IMR-90 (cell line): Measurements from ENCODE around the gene RORC. TPM values are rescaled to one million over a fixed set of nuclear protein-coding genes. Genes with fewer than 3 reads are reported as not detected.

Experiments used
- ATAC-seq: fragments of 200-7000 bp; cut with Tn5 transposase; 2 replicates; pipeline ENCODE4 v1.9.1; 2020; ENCODE audit warnings: low read depth, mild to moderate bottlenecking, moderate library complexity
- BruUV-seq: library from RNA; stranded (reverse); fragments of 400-500 nt; replicated peaks from 2 replicates; lab custom pipeline; 2021; lab: Mats Ljungman, UMichigan
- CTCF ChIA-PET: fragments of 300-600 bp; formaldehyde crosslinking; extraction: SDS; loops from one replicate; lab custom pipeline; 2021; ENCODE audit warnings: antibody characterized with exemption; lab: Yijun Ruan, JAX
- POLR2A ChIA-PET: fragments of 300-600 bp; sonication (Branson Sonifier 250); formaldehyde crosslinking; loops from one replicate; lab custom pipeline; 2022; ENCODE audit warnings: antibody characterized with exemption; ENCODE audit not compliant: unreplicated experiment; lab: Charles Lee
- DNase-seq: peaks from one replicate; pipeline ENCODE4 v3.0.0; 2013
- H2AFZ ChIP-seq: replicated peaks from 2 replicates; pipeline ENCODE3; 2013; ENCODE audit warnings: low read length, mild to moderate bottlenecking; ENCODE audit not compliant: poor library complexity
- H2AK5ac ChIP-seq: 2 replicates; pipeline ENCODE4 v1.6.1; 2013; ENCODE audit warnings: low read depth, low read length, inconsistent platforms
- H2AK9ac ChIP-seq: replicated peaks from 2 replicates; pipeline ENCODE3; 2013; ENCODE audit warnings: mild to moderate bottlenecking, low read depth, low read length, moderate library complexity; ENCODE audit not compliant: poor library complexity
- H2BK120ac ChIP-seq: 2 replicates; pipeline ENCODE4 v1.6.1; 2013; ENCODE audit warnings: low read depth, low read length, inconsistent platforms
- H2BK15ac ChIP-seq: 3 replicates; pipeline ENCODE4 v1.6.1; 2013; ENCODE audit warnings: low read depth, low read length, inconsistent platforms
- H2BK20ac ChIP-seq: 2 replicates; pipeline ENCODE4 v1.6.1; 2013; ENCODE audit warnings: low read depth, mild to moderate bottlenecking, inconsistent platforms, low read length, moderate library complexity
- H2BK5ac ChIP-seq: 2 replicates; pipeline ENCODE4 v1.6.1; 2013; ENCODE audit warnings: mild to moderate bottlenecking, low read depth, low read length, inconsistent platforms; ENCODE audit not compliant: poor library complexity, severe bottlenecking
- H3K14ac ChIP-seq: replicated peaks from 2 replicates; pipeline ENCODE4 v1.6.1; 2013; ENCODE audit warnings: low read depth, low read length, inconsistent platforms
- H3K18ac ChIP-seq: 2 replicates; pipeline ENCODE4 v1.6.1; 2013; ENCODE audit warnings: low read depth, low read length, control low read depth
- H3K23ac ChIP-seq: 2 replicates; pipeline ENCODE4 v1.6.1; 2013; ENCODE audit warnings: low read depth, low read length, inconsistent platforms
- H3K27ac ChIP-seq: 2 replicates; pipeline ENCODE4 v1.5.1; 2013; ENCODE audit warnings: mild to moderate bottlenecking, control low read depth, low read length; ENCODE audit not compliant: insufficient read depth
- H3K27me3 ChIP-seq: 2 replicates; pipeline ENCODE4 v1.6.1; 2013; ENCODE audit warnings: low read length; ENCODE audit not compliant: control insufficient read depth, insufficient read depth
- H3K36me3 ChIP-seq: 2 replicates; pipeline ENCODE4 v1.6.1; 2013; ENCODE audit warnings: low read length, mixed read lengths; ENCODE audit not compliant: control insufficient read depth, insufficient read depth
- H3K4ac ChIP-seq: 2 replicates; pipeline ENCODE4 v1.6.1; 2013; ENCODE audit warnings: low read depth, low read length, inconsistent platforms
- H3K4me1 ChIP-seq: 2 replicates; pipeline ENCODE4 v1.6.1; 2013; ENCODE audit warnings: low read length, mixed read lengths; ENCODE audit not compliant: control insufficient read depth, insufficient read depth
- H3K4me2 ChIP-seq: 2 replicates; pipeline ENCODE4 v1.6.1; 2013; ENCODE audit warnings: low read depth, mild to moderate bottlenecking, control low read depth, low read length, moderate library complexity
- H3K4me3 ChIP-seq: 2 replicates; pipeline ENCODE4 v1.5.1; 2013; ENCODE audit warnings: low read depth, mild to moderate bottlenecking, control low read depth, low read length, moderate library complexity; ENCODE audit not compliant: insufficient read depth
- H3K56ac ChIP-seq: 2 replicates; pipeline ENCODE4 v1.6.1; 2013; ENCODE audit warnings: low read length, inconsistent platforms; ENCODE audit not compliant: insufficient read depth; ENCODE audit errors: extremely low read depth
- H3K79me1 ChIP-seq, 2 experiments: 2 replicates each; pipeline ENCODE4 v1.6.1; 2013; ENCODE audit warnings: low read length in 2 of 2, inconsistent platforms in 1 of 2, low read depth in 1 of 2
- H3K9ac ChIP-seq: 2 replicates; pipeline ENCODE4 v1.6.1; 2013; ENCODE audit warnings: low read depth, low read length, control low read depth
- H3K9me1 ChIP-seq: 2 replicates; pipeline ENCODE4 v1.6.1; 2013; ENCODE audit warnings: low read length, inconsistent platforms; ENCODE audit not compliant: insufficient read depth
- H3K9me3 ChIP-seq: 2 replicates; pipeline ENCODE4 v1.6.1; 2013; ENCODE audit warnings: low read length; ENCODE audit not compliant: control insufficient read depth, insufficient read depth
- H4K20me1 ChIP-seq: 2 replicates; pipeline ENCODE4 v1.6.1; 2013; ENCODE audit warnings: low read length, inconsistent platforms; ENCODE audit not compliant: insufficient read depth
- H4K5ac ChIP-seq: 2 replicates; pipeline ENCODE4 v1.6.1; 2013; ENCODE audit warnings: mild to moderate bottlenecking, low read depth, low read length, control low read depth
- H4K8ac ChIP-seq, 2 experiments: 2 replicates each; pipeline ENCODE4 v1.6.1; 2013; ENCODE audit warnings: low read depth in 2 of 2, low read length in 2 of 2, control low read depth in 1 of 2, inconsistent platforms in 1 of 2
- H4K91ac ChIP-seq: 2 replicates; pipeline ENCODE4 v1.6.1; 2013; ENCODE audit warnings: low read depth, low read length, inconsistent platforms; ENCODE audit not compliant: insufficient read depth
- MAZ ChIP-seq: IDR thresholded peaks from 2 replicates; pipeline ENCODE4 v1.6.1; 2012; ENCODE audit warnings: low read depth, mild to moderate bottlenecking, low read length, improper control_type of control experiment, moderate library complexity, borderline replicate concordance
- NFE2L2 ChIP-seq: fragments of 150-350 bp; IDR thresholded peaks from 2 replicates; pipeline ENCODE4 v1.6.1; 2016; ENCODE audit warnings: low read depth, mild to moderate bottlenecking, low read length
- RCOR1 ChIP-seq: IDR thresholded peaks from 2 replicates; pipeline ENCODE4 v1.6.1; 2012; ENCODE audit warnings: mild to moderate bottlenecking, low read length, improper control_type of control experiment; ENCODE audit not compliant: insufficient replicate concordance
- RFX5 ChIP-seq: IDR thresholded peaks from 2 replicates; pipeline ENCODE4 v1.8.0; 2012; ENCODE audit warnings: low read depth, mild to moderate bottlenecking, low read length, moderate library complexity
- SMC3 ChIP-seq: fragments of 150-350 bp; IDR thresholded peaks from 2 replicates; pipeline ENCODE4 v1.6.1; 2016; ENCODE audit warnings: low read depth, mild to moderate bottlenecking, antibody characterized with exemption, low read length, moderate library complexity
- USF2 ChIP-seq: fragments of 150-350 bp; IDR thresholded peaks from 2 replicates; pipeline ENCODE4 v1.6.1; 2017; ENCODE audit warnings: mild to moderate bottlenecking, antibody characterized with exemption, low read length, low read depth
- dilution Hi-C: fragments of 300-500 bp; cut with HindIII; formaldehyde crosslinking; loops from one replicate; pipeline ENCODE4 v1.14.3; 2018; ENCODE audit warnings: low sequenced_read_pairs; ENCODE audit not compliant: unreplicated experiment
- in situ Hi-C: fragments of 300-500 bp; cut with MboI; formaldehyde crosslinking; loops from 3 replicates; pipeline ENCODE4 v1.14.3; 2019; ENCODE audit warnings: low sequenced_read_pairs, inconsistent platforms, mixed read lengths
- intact Hi-C: fragments of 100-400 bp; cut with micrococcal nuclease; formaldehyde crosslinking; loops from 2 replicates; pipeline ENCODE4 v1.10.0; 2022
- polyA plus RNA-seq, 3 experiments: library from polyadenylated mRNA; depleted of rRNA; stranded (reverse); fragments of >200 nt; gene quantifications; 2 replicates each; pipeline ENCODE4 v1.2.3, GENCODE V29; 2012; ENCODE audit warnings: low replicate concordance in 1 of 3
- total RNA-seq: library from RNA; depleted of rRNA; stranded (reverse); fragments of >200 nt; gene quantifications from 2 replicates; pipeline ENCODE4 v1.2.3, GENCODE V29; 2012

The RORC gene
- total and polyA plus RNA-seq, 2 of the 4 experiments (the other 2 are of a cell fraction) = not detected

GRCh38 chr1:151759241-151759640, 72.4 kb downstream of the RORC start:
- intact Hi-C loops = no loop called here
- H3K4me3 ChIP-seq = no peak overlapping the region

More at GRCh38 chr1:151759241-151759640, 72.4 kb downstream of the RORC start:
- no peak overlapping the region for H2AK9ac ChIP-seq
- ATAC-seq (no peak), DNase-seq (peak; percentile 25)
- no peak overlapping the region for H3K4ac ChIP-seq
- no peak overlapping the region for H2BK120ac ChIP-seq
- no peak overlapping the region for H3K18ac ChIP-seq
- ChIA-PET POLR2A (interaction anchor here (0.7 kb wide), 1 partner anchor 10 kb away, joined by 12 read pairs; no protein-coding TSS in a partner anchor), CTCF (no interaction called here)
- H3K9me1 ChIP-seq = peaks cover 9% of the 10 kb centered on the region
- no peak overlapping the region for H4K8ac ChIP-seq
- peaks cover 3% of the 10 kb centered on the region; the same call in 1 of the 2 replicates for H3K4me1 ChIP-seq
- no peak overlapping the region for H2BK5ac ChIP-seq
- H3K9me3 ChIP-seq = no peaks in the 10 kb centered on the region
- H4K5ac ChIP-seq = no peak overlapping the region
- H3K23ac ChIP-seq = no peak overlapping the region
- H3K9ac ChIP-seq = no peak overlapping the region
- peaks cover 22% of the 10 kb centered on the region for H3K36me3 ChIP-seq
- no peaks in the 10 kb centered on the region for H4K20me1 ChIP-seq
- no peak overlapping the region for H3K56ac ChIP-seq
- TF ChIP-seq MAZ (no peak), SMC3 (no peak), USF2 (no peak), RCOR1 (no peak), NFE2L2 (no peak), RFX5 (no peak)
- H3K79me1 ChIP-seq = peaks cover 5 to 32% of the 10 kb centered on the region in 2 experiments
- no peak overlapping the region for H2AFZ ChIP-seq
- no peak overlapping the region for H2AK5ac ChIP-seq
- no peak overlapping the region for H3K14ac ChIP-seq
- no peaks in the 10 kb centered on the region for H3K27me3 ChIP-seq
- H2BK20ac ChIP-seq = no peak overlapping the region
- no TSS peak for BruUV-seq
- in situ Hi-C loops = no loop called here
- H3K4me2 ChIP-seq = no peak overlapping the region
- no peak overlapping the region for H3K27ac ChIP-seq
- dilution Hi-C loops = no loop called here
- H4K91ac ChIP-seq = no peak overlapping the region
- no peak overlapping the region for H2BK15ac ChIP-seq
